Measurements from ENCODE around the gene HHATL.

DNA sequence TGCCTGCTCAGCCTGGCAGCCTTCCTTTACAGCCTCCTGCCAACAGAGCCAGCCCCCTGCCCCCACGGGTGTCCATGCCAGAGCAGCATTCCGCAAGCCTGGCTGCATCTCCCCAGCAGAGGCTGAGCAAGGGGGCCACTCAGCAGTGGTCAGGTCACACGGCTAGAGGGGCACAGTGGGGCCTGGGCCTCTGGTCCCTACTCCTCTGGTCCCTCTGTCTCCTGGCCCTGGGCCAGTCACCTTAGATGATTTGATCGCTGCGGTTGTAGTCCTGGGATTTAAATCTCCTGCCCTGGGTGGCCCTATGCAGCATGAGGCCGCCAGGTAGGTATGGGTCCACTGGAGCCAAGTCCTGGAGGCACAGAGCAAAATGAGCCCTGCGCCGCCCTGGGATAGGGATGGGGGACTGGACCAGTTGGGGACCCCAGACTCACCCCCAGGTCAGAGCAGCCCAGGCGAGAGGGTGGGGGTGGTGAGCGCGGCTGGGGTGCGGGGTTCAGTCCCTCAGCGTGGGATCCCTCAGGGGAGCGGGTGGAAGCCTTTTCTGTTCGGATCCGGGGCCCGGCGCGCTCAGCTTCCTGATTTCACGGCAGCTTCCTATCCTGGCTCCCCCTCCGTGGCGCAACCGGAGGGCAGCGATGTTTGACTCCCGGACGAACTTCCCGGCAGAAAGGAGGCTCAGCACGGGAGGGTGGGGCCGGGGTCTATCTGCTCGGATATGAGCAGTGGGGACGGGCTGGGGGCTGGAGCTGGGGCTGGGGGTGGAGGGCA, 48.9 kb downstream of the HHATL start, which contains the start of gene ZBTB47:
- TF ChIP-seq, protein P1, sequence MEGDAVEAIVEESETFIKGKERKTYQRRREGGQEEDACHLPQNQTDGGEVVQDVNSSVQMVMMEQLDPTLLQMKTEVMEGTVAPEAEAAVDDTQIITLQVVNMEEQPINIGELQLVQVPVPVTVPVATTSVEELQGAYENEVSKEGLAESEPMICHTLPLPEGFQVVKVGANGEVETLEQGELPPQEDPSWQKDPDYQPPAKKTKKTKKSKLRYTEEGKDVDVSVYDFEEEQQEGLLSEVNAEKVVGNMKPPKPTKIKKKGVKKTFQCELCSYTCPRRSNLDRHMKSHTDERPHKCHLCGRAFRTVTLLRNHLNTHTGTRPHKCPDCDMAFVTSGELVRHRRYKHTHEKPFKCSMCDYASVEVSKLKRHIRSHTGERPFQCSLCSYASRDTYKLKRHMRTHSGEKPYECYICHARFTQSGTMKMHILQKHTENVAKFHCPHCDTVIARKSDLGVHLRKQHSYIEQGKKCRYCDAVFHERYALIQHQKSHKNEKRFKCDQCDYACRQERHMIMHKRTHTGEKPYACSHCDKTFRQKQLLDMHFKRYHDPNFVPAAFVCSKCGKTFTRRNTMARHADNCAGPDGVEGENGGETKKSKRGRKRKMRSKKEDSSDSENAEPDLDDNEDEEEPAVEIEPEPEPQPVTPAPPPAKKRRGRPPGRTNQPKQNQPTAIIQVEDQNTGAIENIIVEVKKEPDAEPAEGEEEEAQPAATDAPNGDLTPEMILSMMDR (IDR thresholded peaks at IDR 0.05) = no peak
- TF ChIP-seq POLR2A (IDR thresholded peaks at IDR 0.05) = no peak
- TF ChIP-seq POLR2AphosphoS5 (IDR thresholded peaks at IDR 0.05) = no peak
